ENCODE results near the gene GPT2.

GPT2 gene

GRCh38 chr16:46920402-46921068, 36.4 kb downstream of the GPT2 start:
- H2AFZ ChIP-seq (ENCODE audit: low read depth), result no peak overlapping the region
- H3K36me3 ChIP-seq (ENCODE audit: insufficient read depth), result no peaks in the 10 kb centered on the region
- H3K4me1 ChIP-seq (ENCODE audit: low read depth, poor library complexity, severe bottlenecking), result no peaks in the 10 kb centered on the region
- no peak for TF ChIP-seq CTCF (conservative IDR thresholded peaks at IDR 0.05; ENCODE audit: low read depth, low read length)
- no peak overlapping the region for H3K27ac ChIP-seq
- no peak overlapping the region for H3K4me3 ChIP-seq (IDR thresholded peaks at IDR 0.05; ENCODE audit: insufficient read depth, low read depth, low read length)
- H3K27me3 ChIP-seq (ENCODE audit: insufficient read depth, low read depth), result no peaks in the 10 kb centered on the region
- no peak overlapping the region for H3K4me2 ChIP-seq
- H4K20me1 ChIP-seq (ENCODE audit: insufficient read depth), result no peaks in the 10 kb centered on the region
- H3K79me2 ChIP-seq (ENCODE audit: insufficient read depth, low read depth), result no peaks in the 10 kb centered on the region
- no peak overlapping the region for H3K9ac ChIP-seq

GRCh38 chr16:46922239-46922638, 38.1 kb downstream of the GPT2 start:
- no peak overlapping the region for H3K4me3 ChIP-seq (IDR thresholded peaks at IDR 0.05; ENCODE audit: insufficient read depth, low read depth, low read length)
- H3K27me3 ChIP-seq (ENCODE audit: insufficient read depth, low read depth), result no peaks in the 10 kb centered on the region
- no peaks in the 10 kb centered on the region for H4K20me1 ChIP-seq (ENCODE audit: insufficient read depth)
- no peaks in the 10 kb centered on the region for H3K36me3 ChIP-seq (ENCODE audit: insufficient read depth)
- H3K27ac ChIP-seq, result no peak overlapping the region
- H3K79me2 ChIP-seq (ENCODE audit: insufficient read depth, low read depth), result no peaks in the 10 kb centered on the region
- no peak overlapping the region for H2AFZ ChIP-seq (ENCODE audit: low read depth)
- H3K9ac ChIP-seq, result no peak overlapping the region
- no peaks in the 10 kb centered on the region for H3K4me1 ChIP-seq (ENCODE audit: low read depth, poor library complexity, severe bottlenecking)
- H3K4me2 ChIP-seq, result no peak overlapping the region
- no peak for TF ChIP-seq CTCF (conservative IDR thresholded peaks at IDR 0.05; ENCODE audit: low read depth, low read length)

- H3K36me3 ChIP-seq (ENCODE audit: insufficient read depth), result no peaks in the 10 kb centered on the region
- no peak overlapping the region for H3K9ac ChIP-seq
- no peaks in the 10 kb centered on the region for H4K20me1 ChIP-seq (ENCODE audit: insufficient read depth)
- no peak for TF ChIP-seq CTCF (conservative IDR thresholded peaks at IDR 0.05; ENCODE audit: low read depth, low read length)
- no peaks in the 10 kb centered on the region for H3K79me2 ChIP-seq (ENCODE audit: insufficient read depth, low read depth)
- H3K4me3 ChIP-seq (IDR thresholded peaks at IDR 0.05; ENCODE audit: insufficient read depth, low read depth, low read length), result no peak overlapping the region
- no peak overlapping the region for H2AFZ ChIP-seq (ENCODE audit: low read depth)
- no peak overlapping the region for H3K27ac ChIP-seq
- H3K4me2 ChIP-seq, result no peak overlapping the region
- H3K27me3 ChIP-seq (ENCODE audit: insufficient read depth, low read depth), result no peaks in the 10 kb centered on the region
- H3K4me1 ChIP-seq (ENCODE audit: low read depth, poor library complexity, severe bottlenecking), result no peaks in the 10 kb centered on the region
These were observed 39.5 kb downstream of the GPT2 start for GRCh38 chr16:46923513-46924295.

GRCh38 chr16:46924402-46924801, 40.2 kb downstream of the GPT2 start:
- no peaks in the 10 kb centered on the region for H3K4me1 ChIP-seq (ENCODE audit: low read depth, poor library complexity, severe bottlenecking)
- no peaks in the 10 kb centered on the region for H3K36me3 ChIP-seq (ENCODE audit: insufficient read depth)
- TF ChIP-seq CTCF (conservative IDR thresholded peaks at IDR 0.05; ENCODE audit: low read depth, low read length), result no peak

More at GRCh38 chr16:46924402-46924801, 40.2 kb downstream of the GPT2 start:
- no peak overlapping the region for H2AFZ ChIP-seq (ENCODE audit: low read depth)
- H3K9ac ChIP-seq, result no peak overlapping the region
- H3K4me3 ChIP-seq (IDR thresholded peaks at IDR 0.05; ENCODE audit: insufficient read depth, low read depth, low read length), result no peak overlapping the region
- no peaks in the 10 kb centered on the region for H4K20me1 ChIP-seq (ENCODE audit: insufficient read depth)
- no peak overlapping the region for H3K4me2 ChIP-seq
- H3K79me2 ChIP-seq (ENCODE audit: insufficient read depth, low read depth), result no peaks in the 10 kb centered on the region
- H3K27ac ChIP-seq, result no peak overlapping the region
- H3K27me3 ChIP-seq (ENCODE audit: insufficient read depth, low read depth), result no peaks in the 10 kb centered on the region
